Suprapubic skin (tissue), 4 donors: Measurements from ENCODE around the gene PDZD8. TPM values are rescaled to one million over a fixed set of nuclear protein-coding genes. Genes with fewer than 3 reads are reported as not detected.

Source experiments
- DNase-seq, 2 donors: peaks; one replicate each; pipeline ENCODE4 v3.0.0-alpha.2; 2019; ENCODE audit warnings: low spot score in 2 of 2
- H3K27ac ChIP-seq: fragments of 200-600 bp; sonication (generic); one replicate; pipeline ENCODE4 v1.5.1; 2019
- H3K27me3 ChIP-seq: fragments of 200-600 bp; sonication (generic); one replicate; pipeline ENCODE4 v1.5.1; 2019
- H3K36me3 ChIP-seq: fragments of 200-600 bp; sonication (generic); one replicate; pipeline ENCODE4 v1.5.1; 2019
- H3K4me1 ChIP-seq: fragments of 200-600 bp; sonication (generic); one replicate; pipeline ENCODE4 v1.5.1; 2019
- H3K4me3 ChIP-seq: fragments of 200-600 bp; sonication (generic); one replicate; pipeline ENCODE4 v1.5.1; 2019; ENCODE audit warnings: mild to moderate bottlenecking
- H3K9me3 ChIP-seq: fragments of 200-600 bp; sonication (generic); one replicate; pipeline ENCODE4 v1.5.1; 2019
- EP300 ChIP-seq: sonication (generic); formaldehyde crosslinking; IDR thresholded peaks from one replicate; pipeline ENCODE4 v1.6.1; 2017; ENCODE audit warnings: antibody characterized with exemption
- POLR2A ChIP-seq, 2 donors: fragments of 450-650 bp; IDR thresholded peaks; one replicate each; pipeline ENCODE4 v1.6.1; 2017; ENCODE audit warnings: antibody characterized with exemption in 2 of 2, mild to moderate bottlenecking in 2 of 2, moderate library complexity in 2 of 2
- POLR2AphosphoS5 ChIP-seq, 3 donors: sonication (generic); formaldehyde crosslinking; IDR thresholded peaks; one replicate each; pipeline ENCODE4 v1.6.1; 2017; ENCODE audit warnings: antibody characterized with exemption in 3 of 3
- WGBS: methylation state at CpG from one replicate; pipeline ENCODE4 v1.1.5; 2018; 5-methylcytosine and 5-hydroxymethylcytosine counted together
- total RNA-seq, 4 donors: library from RNA; depleted of rRNA; stranded (reverse); fragments of >200 nt; gene quantifications; one replicate each; pipeline ENCODE4 v1.1.0, GENCODE V29; 2016
- TF ChIP-seq, protein P1 (sequence below), 2 donors: fragments of 200-600 bp in 1 of 2; fragments of 450-650 bp in 1 of 2; sonication (generic) in 1 of 2; IDR thresholded peaks; one replicate each; pipeline ENCODE4 v1.5.1; 2016 to 2019; ENCODE audit warnings: antibody characterized with exemption in 2 of 2, mild to moderate bottlenecking in 1 of 2, moderate library complexity in 1 of 2

Gene PDZD8
- total RNA-seq, 4 donors from 2014 or later: 23.7 to 46.2 (median 36.4) TPM

DNA sequence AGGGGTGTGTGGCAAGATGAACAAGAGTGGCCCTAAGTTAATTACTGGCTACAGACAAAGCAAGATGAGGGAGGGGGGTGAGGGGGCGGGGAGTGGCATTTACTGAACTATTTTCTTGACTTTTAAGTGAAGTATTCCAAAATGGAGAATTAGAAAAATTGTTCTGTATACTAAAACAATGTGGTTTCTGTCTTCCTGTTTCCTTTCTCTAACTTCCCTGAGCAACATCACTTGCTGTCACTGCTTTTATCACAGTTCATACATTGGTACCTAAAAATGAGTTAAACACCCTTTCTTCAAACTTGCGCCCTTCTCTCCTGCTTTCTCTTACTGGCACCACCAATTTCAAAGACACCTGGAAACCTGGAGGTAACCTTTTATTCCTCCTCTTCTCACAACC is 21.6 kb downstream of the PDZD8 start:
- DNase-seq: no peak
- no peaks in the 10 kb centered on the region for H3K4me1 ChIP-seq
- no peak overlapping the region for H3K27ac ChIP-seq
- no peaks in the 10 kb centered on the region for H3K27me3 ChIP-seq
- H3K4me3 ChIP-seq: no peak overlapping the region
- TF ChIP-seq POLR2A (IDR thresholded peaks at IDR 0.05) (no peak), EP300 (no peak), POLR2AphosphoS5 (IDR thresholded peaks at IDR 0.05) (no peak)
- TF ChIP-seq, protein P1, sequence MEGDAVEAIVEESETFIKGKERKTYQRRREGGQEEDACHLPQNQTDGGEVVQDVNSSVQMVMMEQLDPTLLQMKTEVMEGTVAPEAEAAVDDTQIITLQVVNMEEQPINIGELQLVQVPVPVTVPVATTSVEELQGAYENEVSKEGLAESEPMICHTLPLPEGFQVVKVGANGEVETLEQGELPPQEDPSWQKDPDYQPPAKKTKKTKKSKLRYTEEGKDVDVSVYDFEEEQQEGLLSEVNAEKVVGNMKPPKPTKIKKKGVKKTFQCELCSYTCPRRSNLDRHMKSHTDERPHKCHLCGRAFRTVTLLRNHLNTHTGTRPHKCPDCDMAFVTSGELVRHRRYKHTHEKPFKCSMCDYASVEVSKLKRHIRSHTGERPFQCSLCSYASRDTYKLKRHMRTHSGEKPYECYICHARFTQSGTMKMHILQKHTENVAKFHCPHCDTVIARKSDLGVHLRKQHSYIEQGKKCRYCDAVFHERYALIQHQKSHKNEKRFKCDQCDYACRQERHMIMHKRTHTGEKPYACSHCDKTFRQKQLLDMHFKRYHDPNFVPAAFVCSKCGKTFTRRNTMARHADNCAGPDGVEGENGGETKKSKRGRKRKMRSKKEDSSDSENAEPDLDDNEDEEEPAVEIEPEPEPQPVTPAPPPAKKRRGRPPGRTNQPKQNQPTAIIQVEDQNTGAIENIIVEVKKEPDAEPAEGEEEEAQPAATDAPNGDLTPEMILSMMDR (IDR thresholded peaks at IDR 0.05): no peak
- no peaks in the 10 kb centered on the region for H3K9me3 ChIP-seq
- no peaks in the 10 kb centered on the region for H3K36me3 ChIP-seq
- WGBS: 84% methylated on average over 2 of the region's 2 CpGs

DNA sequence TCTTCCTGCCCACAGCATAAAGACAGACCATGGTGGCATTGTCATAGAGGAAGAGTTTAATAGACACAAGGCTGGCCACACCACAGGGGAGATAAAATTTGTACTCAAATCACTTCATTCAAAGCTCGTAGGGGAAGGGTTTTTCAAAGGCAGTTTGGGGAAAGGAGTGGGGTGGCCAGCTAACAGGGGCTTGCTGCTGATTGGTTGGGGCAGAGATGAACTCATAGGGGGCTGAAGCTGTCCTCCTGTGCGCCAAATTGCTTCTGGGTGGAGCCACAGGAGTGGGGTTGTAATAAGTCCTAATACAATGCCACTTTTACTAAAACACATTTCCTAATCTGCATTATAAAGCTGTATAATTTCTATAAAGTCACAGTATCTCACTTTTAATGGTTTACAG is 22.5 kb downstream of the PDZD8 start:
- H3K27ac ChIP-seq: no peak overlapping the region
- no peaks in the 10 kb centered on the region for H3K4me1 ChIP-seq
- 92% methylated on average over 2 of the region's 2 CpGs for WGBS
- H3K36me3 ChIP-seq: no peaks in the 10 kb centered on the region
- no peak for DNase-seq
- no peak for TF ChIP-seq EP300
- no peak for TF ChIP-seq POLR2A (IDR thresholded peaks at IDR 0.05)
- no peak for TF ChIP-seq POLR2AphosphoS5 (IDR thresholded peaks at IDR 0.05)
- TF ChIP-seq, protein P1 (IDR thresholded peaks at IDR 0.05): no peak
- H3K27me3 ChIP-seq: no peaks in the 10 kb centered on the region
- no peak overlapping the region for H3K4me3 ChIP-seq
- no peaks in the 10 kb centered on the region for H3K9me3 ChIP-seq

DNA sequence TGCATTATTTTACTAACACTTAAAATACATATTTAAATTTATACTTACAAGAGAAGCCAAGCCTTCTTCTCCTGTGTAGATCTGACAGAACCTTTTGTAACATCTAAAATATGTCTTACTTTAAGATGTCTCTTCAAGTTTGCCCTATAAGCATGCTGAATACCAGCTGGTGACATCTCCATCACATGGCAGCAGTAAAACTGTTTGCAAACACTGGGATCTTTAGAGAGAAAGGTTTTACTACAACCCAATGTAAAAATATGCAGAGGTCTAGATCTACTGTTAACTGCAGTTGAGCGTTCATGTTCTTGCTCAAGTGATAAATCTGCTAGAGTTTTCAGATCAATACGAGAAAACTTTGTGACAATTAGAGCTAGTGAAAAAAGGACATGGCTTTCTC is 23.2 kb downstream of the PDZD8 start:
- H3K27ac ChIP-seq: no peak overlapping the region
- no peaks in the 10 kb centered on the region for H3K4me1 ChIP-seq
- TF ChIP-seq, protein P1 (IDR thresholded peaks at IDR 0.05): no peak
- TF ChIP-seq EP300: no peak
- TF ChIP-seq POLR2AphosphoS5 (IDR thresholded peaks at IDR 0.05): no peak
- TF ChIP-seq POLR2A (IDR thresholded peaks at IDR 0.05): no peak
- no peak overlapping the region for H3K4me3 ChIP-seq
- H3K9me3 ChIP-seq: no peaks in the 10 kb centered on the region
- DNase-seq: no peak
- 93% methylated on average over 2 of the region's 2 CpGs for WGBS
- H3K36me3 ChIP-seq: no peaks in the 10 kb centered on the region
- no peaks in the 10 kb centered on the region for H3K27me3 ChIP-seq

DNA sequence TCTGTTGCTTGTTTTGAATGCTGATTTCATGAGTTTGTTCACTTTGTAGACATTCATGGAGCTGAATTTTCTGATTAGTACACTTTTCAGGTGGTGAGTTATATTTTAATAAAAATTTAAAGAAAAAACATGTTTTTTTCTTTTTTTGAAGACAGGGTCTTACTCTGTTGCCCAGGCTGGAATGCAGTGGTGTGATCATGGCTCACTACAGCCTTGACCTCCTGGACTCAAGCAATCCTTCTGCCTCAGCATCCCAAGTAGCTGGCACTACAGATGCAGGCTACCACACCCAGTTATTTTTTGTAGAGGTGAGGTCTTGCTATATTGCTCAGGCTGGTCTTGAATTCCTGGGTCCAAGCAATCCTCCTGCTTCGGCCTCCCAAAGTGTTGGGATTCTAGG is 23.7 kb downstream of the PDZD8 start:
- H3K36me3 ChIP-seq: no peaks in the 10 kb centered on the region
- DNase-seq: no peak
- no peaks in the 10 kb centered on the region for H3K4me1 ChIP-seq
- no peaks in the 10 kb centered on the region for H3K27me3 ChIP-seq
- no peak overlapping the region for H3K27ac ChIP-seq
- H3K9me3 ChIP-seq: no peaks in the 10 kb centered on the region
- no peak overlapping the region for H3K4me3 ChIP-seq
- TF ChIP-seq POLR2AphosphoS5 (IDR thresholded peaks at IDR 0.05) (no peak), POLR2A (IDR thresholded peaks at IDR 0.05) (no peak), EP300 (no peak)
- TF ChIP-seq, protein P1 (IDR thresholded peaks at IDR 0.05): no peak
- 91% methylated on average over 1 of the region's 1 CpG for WGBS

DNA sequence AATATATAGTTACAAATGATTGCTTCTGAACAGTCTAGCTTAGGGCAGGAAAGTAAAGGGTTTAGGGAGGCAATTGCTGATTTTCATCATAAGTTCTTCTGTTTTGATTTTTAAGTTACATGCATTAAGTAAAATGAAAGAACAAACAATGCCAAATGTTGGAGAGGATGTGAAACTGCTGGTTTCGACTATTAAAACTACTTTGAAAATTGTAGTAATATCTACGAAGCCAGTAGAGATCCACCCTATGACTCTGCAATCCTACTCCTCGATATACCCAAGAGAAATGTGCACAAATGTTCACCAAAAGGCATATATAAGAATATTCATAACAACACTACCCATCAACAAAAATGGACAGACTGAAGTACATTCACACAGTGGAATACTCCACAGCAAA is 24.3 kb downstream of the PDZD8 start:
- Histone ChIP-seq H3K4me1 (no peaks in the 10 kb centered on the region), H3K36me3 (no peaks in the 10 kb centered on the region), H3K9me3 (no peaks in the 10 kb centered on the region), H3K27me3 (no peaks in the 10 kb centered on the region), H3K27ac (no peak overlapping the region), H3K4me3 (no peak overlapping the region)
- TF ChIP-seq, protein P1 (IDR thresholded peaks at IDR 0.05): no peak
- TF ChIP-seq EP300 (no peak), POLR2AphosphoS5 (IDR thresholded peaks at IDR 0.05) (no peak), POLR2A (IDR thresholded peaks at IDR 0.05) (no peak)
- DNase-seq: no peak
- 73% methylated on average over 3 of the region's 3 CpGs for WGBS
